HG02840 (cell line): ENCODE results near the gene MARVELD3.

Source experiments
- ATAC-seq: cut with Tn5 transposase; IDR thresholded peaks from one replicate; pipeline ENCODE4 v1.9.1; 2021; ENCODE audit warnings: mild to moderate bottlenecking, moderate library complexity, moderate number of reproducible peaks; ENCODE audit not compliant: unreplicated experiment, low FRiP score

The MARVELD3 gene

GRCh38 chr16:71618429-71618828 lies 7.6 kb upstream of the MARVELD3 start:
- ATAC-seq: no peak

- no peak for ATAC-seq
These were observed 3.9 kb upstream of the MARVELD3 start for GRCh38 chr16:71622088-71622487.

- ATAC-seq: no peak
These were observed 2.4 kb upstream of the MARVELD3 start for GRCh38 chr16:71623597-71623996.

- no peak for ATAC-seq
These were observed 702 bp upstream of the MARVELD3 start for GRCh38 chr16:71625113-71625850.

- ATAC-seq: no peak
These were observed 852 bp downstream of the MARVELD3 start for GRCh38 chr16:71626858-71627213.

- no peak for ATAC-seq
These were observed 1.8 kb downstream of the MARVELD3 start for GRCh38 chr16:71627731-71628181.

GRCh38 chr16:71628810-71629209 lies 2.8 kb downstream of the MARVELD3 start:
- no peak for ATAC-seq

- ATAC-seq: no peak
These were observed 3.5 kb downstream of the MARVELD3 start for GRCh38 chr16:71629278-71630016.

GRCh38 chr16:71630808-71631207 lies 4.8 kb downstream of the MARVELD3 start:
- no peak for ATAC-seq

- ATAC-seq: no peak
These were observed 5.8 kb downstream of the MARVELD3 start for GRCh38 chr16:71631776-71632175.

GRCh38 chr16:71635632-71636031 lies 9.6 kb downstream of the MARVELD3 start:
- ATAC-seq: no peak

GRCh38 chr16:71637398-71637797 lies 11.4 kb downstream of the MARVELD3 start:
- ATAC-seq: no peak

GRCh38 chr16:71645450-71645849 lies 19.5 kb downstream of the MARVELD3 start:
- no peak for ATAC-seq

GRCh38 chr16:71647391-71647790 lies 21.4 kb downstream of the MARVELD3 start:
- no peak for ATAC-seq

- no peak for ATAC-seq
These were observed 22.2 kb downstream of the MARVELD3 start for GRCh38 chr16:71648162-71648561.

GRCh38 chr16:71648921-71649320 lies 22.9 kb downstream of the MARVELD3 start:
- no peak for ATAC-seq

- no peak for ATAC-seq
These were observed 23.7 kb downstream of the MARVELD3 start for GRCh38 chr16:71649704-71650103.

- no peak for ATAC-seq
These were observed 32.8 kb downstream of the MARVELD3 start for GRCh38 chr16:71658771-71659170.

GRCh38 chr16:71659471-71659870 lies 33.5 kb downstream of the MARVELD3 start:
- no peak for ATAC-seq

GRCh38 chr16:71666264-71666663 lies 40.3 kb downstream of the MARVELD3 start:
- ATAC-seq: no peak

- no peak for ATAC-seq
These were observed 41.1 kb downstream of the MARVELD3 start for GRCh38 chr16:71666928-71667707.
